HT-29 (cell line): Measurements from ENCODE around the gene NPY4R2. TPM values are rescaled to one million over a fixed set of nuclear protein-coding genes. Genes with fewer than 3 reads are reported as not detected.

Source experiments
- total RNA-seq: library from RNA; depleted of rRNA; stranded (reverse); fragments of >200 nt; shearing (Covaris generic); gene quantifications from 2 replicates; pipeline ENCODE4 v1.2.3, GENCODE V29; 2014; rRNA removed

Gene NPY4R2
- total RNA-seq, 1 experiment from 2014 or later, result not detected

Other genes with a start within 250 kb of the NPY4R2 start
- gene SYT15B, start 155.1 kb upstream of the NPY4R2 start, total RNA-seq, result not detected in 2 replicates
- gene FAM25C, start 81.1 kb downstream of the NPY4R2 start, total RNA-seq, result not detected in 2 replicates